DMS53 (cell line): ENCODE data around the gene ZCCHC7.
"Not testable (repeated sequence)": the region's sequence is repeated elsewhere in the genome, so short reads cannot be mapped to it uniquely, and the experiment has no call there.

ENCODE experiments used
- DNase-seq: peaks from one replicate; lab custom pipeline; 2025; lab: John Stamatoyannopoulos, UW

The ZCCHC7 gene

GRCh38 chr9:37293664-37294524 is 173.5 kb downstream of the ZCCHC7 start:
- peak; percentile 39 for DNase-seq

DNA sequence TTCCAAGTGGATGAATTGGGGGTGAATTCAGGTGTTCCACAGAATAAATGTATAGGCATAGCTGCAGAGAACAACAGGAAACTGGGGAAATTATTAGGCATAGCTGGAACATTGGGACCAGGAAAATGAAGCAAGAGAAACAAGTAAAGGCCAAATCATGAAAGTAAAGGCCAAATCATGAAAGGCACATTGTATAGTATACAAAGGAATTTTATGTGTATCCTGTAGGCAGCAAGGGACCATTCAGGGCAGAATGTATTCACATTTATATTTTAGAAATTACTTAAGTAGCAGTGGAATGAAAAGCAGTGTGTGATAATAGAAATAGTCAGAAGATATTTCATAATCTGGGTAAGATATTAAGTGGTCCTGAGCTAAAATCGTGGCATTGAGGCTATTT is 174.8 kb downstream of the ZCCHC7 start:
- DNase-seq = no peak

GRCh38 chr9:37295796-37296195 is 175.4 kb downstream of the ZCCHC7 start:
- peak; percentile 27 for DNase-seq

- no peak for DNase-seq
These were observed 177.2 kb downstream of the ZCCHC7 start for GRCh38 chr9:37297592-37297991.

- peak; percentile 62 for DNase-seq
These were observed 180.2 kb downstream of the ZCCHC7 start for GRCh38 chr9:37300620-37301019.

DNA sequence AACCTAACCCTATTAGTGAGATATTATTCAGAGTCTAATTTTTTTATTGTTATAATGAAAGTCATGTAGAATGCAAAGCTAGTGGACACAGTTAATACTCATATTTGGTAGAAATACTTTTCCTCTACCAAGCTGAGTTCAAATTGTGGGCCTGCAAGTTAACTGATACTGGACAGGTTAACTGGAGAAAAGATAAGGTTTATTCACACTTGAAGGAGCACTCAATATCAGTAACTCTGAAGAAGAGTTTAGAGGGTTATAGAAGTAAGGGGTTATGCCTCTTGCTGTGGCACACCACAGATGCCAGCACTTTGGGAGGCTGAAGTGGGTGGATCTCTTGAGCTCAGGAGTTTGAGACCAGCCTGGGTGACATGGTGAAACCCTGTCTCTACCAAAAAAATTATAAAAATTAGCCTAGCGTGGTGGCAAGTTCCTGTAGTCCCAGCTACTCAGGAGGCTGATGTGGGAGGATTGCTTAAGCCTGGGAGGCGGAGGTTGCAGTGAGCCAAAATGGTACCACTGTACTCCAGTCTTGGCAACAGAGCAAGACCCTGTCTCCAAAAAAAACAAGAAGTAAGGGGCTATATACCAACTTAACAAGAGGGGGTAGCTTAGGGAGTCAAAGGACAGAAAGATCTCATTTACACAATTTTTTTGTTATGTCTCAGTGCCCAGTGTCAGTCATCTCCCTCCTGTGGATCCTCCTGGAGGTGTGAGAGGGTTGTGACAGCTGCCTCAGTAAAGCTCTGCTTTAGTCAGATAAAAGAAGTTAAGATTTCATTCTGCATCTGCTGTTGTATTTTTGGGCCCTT is 180.9 kb downstream of the ZCCHC7 start:
- DNase-seq = peak; percentile 15

DNA sequence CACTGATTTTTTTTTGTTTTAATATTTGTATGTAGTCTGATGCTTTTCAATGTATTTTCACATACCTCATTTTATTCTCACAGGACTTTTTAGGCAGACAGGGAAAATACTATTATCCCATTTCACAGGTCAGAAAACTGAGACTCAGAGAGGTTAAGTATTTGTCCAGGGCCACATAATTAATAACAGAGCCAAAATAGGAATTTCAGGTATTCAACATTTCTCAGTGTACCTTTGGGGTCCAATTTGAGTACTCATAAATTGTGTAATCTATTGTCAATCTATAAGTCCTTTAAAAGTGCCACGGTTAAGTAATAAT is 181.4 kb downstream of the ZCCHC7 start:
- DNase-seq = no peak

DNA sequence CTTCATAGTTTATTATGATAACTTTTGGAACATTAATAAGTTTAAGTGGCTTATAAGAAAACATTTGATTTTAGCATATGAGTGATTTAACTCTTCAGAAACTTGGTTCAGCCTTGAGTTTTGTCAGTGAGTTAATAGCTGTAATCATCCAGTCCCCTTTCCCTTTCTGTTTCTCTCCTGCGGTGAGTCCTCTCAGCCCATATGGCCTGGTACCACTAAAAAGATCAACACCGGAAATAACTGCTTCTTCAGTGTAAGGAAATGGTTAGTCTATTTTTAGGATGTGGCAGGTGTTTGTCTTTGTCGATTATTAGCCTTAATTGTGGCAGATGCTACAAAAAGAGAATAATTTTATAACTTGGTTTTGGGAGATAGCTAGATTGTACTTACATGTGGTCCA is 181.9 kb downstream of the ZCCHC7 start:
- peak; percentile 46 for DNase-seq

- not testable (repeated sequence) for DNase-seq
These were observed 182.9 kb downstream of the ZCCHC7 start for GRCh38 chr9:37303272-37303671.

DNA sequence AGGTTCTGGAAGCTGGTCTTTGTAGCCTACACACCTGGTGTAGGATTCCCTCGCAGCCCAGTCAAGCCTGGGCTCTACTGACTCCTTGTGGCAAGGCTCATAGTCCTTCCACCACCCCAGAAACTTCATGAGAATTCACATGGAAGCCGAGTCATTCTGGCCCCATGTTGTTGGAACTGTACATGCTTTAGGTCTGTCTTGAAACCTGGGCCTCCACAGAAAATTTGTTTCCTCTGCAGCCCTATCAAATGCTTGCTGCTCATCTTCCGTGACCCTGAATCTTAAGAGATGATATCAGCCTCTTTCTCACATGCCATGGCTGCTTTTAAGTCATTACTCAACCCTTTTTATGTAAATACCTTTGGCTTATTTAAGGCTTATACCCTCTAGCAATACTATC is 188.8 kb downstream of the ZCCHC7 start:
- peak; percentile 24 for DNase-seq

DNA sequence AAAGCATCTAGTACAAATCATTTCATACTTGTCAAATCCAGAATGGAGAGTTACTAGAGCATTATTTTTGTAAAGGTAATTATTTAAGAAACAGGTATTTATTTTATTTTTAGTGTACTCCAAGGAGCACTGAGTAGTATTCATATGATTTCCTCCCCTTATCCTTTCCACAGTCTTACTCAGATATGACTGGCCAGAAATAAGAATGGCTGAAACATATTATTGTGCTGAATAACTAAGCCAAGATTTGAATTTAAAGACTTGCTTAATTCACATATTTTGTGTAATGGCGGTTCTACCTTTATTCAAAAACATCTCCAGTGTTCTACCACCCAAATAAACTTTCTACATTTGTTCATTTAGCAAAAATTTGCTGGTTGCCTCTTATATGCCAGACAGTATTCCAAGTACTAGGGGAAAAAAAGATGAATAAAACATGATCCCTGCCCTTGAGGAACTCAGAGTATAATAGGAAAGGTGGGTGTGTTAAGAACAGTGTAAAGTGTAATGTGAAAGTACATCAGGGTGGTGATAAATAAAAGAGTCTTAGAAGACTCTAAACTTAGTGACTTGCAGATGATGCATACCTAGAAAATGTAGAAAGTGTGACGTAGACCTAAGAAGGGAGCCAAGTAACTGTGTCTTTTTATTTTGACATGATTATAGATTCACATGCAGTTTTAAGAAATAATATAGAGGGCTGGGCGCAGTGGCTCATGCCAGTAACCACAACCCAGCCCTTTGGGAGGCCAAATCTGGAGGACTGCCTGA is 191.7 kb downstream of the ZCCHC7 start:
- DNase-seq = no peak

DNA sequence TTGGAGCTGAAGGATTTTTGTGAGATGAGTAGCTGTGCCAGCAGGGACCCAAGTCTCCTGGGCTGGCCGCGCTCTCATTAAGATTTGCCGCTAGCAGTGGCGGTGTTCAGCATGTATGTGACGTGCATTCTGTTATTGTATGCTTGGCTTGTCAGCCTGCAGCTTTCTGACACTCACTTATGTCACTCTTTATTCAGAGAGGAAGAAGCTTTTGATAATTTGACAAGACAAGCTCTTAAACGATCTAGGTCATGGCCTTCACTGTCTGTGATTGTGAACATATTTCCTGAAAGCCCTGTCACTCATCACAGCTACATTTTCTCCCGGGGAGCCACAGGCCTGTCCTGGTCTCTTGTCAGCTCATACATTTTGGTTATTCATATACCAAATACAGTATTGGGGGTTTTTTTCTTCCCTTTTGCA is 203.9 kb downstream of the ZCCHC7 start:
- peak; percentile 86 for DNase-seq

GRCh38 chr9:37324691-37325490 is 204.5 kb downstream of the ZCCHC7 start:
- DNase-seq = peak; percentile 89

DNA sequence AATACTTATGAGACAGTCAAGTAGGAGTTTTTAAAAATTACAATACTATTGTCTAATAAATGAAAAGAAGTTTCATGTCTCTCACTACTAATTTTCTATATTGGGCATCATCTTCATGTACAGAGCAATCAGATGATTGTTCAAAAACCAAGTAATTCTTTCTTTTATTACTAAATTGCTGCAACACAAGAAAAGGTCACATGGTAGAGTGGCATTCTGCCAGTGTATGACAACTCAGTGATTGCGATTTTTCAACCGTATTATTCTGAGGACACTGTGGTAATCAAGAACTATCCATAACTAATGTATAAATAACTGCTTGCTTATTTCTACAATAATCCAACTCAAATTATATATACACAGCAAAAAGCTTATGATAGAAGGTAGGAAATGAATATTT is 205.4 kb downstream of the ZCCHC7 start:
- peak; percentile 3 for DNase-seq

- DNase-seq = no peak
These were observed 207.2 kb downstream of the ZCCHC7 start for GRCh38 chr9:37327553-37327952.

DNA sequence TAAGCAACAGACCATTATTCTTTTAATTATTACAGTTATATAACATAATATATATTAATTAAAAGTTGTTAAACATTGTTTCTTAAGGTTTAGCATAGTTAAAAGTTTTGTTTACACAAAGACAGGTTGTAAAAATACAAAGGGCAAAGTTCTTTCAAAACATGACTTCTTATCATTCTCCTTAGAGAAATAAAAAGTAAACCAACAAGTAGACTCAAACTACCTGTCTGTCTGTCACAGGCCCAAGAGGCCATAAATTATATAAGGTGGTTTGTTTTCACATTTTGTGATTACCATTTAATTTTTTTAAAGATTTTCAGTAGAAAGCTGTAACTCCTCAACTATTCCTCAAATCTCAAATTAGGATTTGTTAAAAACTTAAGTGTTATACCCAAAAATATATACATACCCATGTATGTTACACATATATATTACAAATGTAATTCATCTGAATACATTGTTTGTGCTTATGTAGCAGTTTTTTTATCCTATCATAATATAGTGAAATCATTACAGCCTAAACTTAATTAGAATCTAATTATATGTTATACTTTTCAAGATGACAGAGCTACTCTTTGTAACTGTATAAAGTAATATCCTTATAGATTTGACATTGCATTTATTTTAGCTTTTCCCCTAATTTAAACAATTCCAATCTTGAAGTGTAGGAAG is 208.3 kb downstream of the ZCCHC7 start:
- no peak for DNase-seq

GRCh38 chr9:37329576-37329975 is 209.2 kb downstream of the ZCCHC7 start:
- peak; percentile 55 for DNase-seq

GRCh38 chr9:37331871-37332270 is 211.5 kb downstream of the ZCCHC7 start:
- no peak for DNase-seq

GRCh38 chr9:37332578-37332977 is 212.2 kb downstream of the ZCCHC7 start:
- no peak for DNase-seq

DNA sequence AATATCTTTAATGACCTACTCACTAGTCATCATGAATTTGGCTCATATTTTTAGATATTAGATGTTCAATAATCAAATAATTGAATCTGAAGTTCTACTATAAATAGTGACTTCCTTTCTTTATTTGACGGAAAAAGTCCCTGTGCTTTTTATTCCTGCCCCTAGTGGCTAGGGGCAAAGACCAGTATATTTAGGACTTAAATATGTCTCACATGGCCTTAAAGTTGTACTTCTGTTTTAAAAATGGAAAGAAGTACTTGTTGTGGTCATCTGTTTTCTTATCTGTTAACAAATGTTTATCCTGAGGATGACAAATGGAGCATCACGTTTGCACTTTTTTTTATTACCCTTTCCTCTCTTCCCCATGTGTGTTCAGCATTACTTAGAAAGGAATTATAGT is 212.9 kb downstream of the ZCCHC7 start:
- no peak for DNase-seq

- DNase-seq = no peak
These were observed 214.9 kb downstream of the ZCCHC7 start for GRCh38 chr9:37335238-37335637.
